GM10248 (cell line): ENCODE measurements around the gene SGMS1.

ENCODE experiments used
- CTCF ChIA-PET: fragments of 300-600 bp; sonication (Branson Sonifier 250); formaldehyde crosslinking; extraction: SDS; loops from one replicate; lab custom pipeline; 2021; ENCODE audit warnings: antibody characterized with exemption; lab: Yijun Ruan, JAX
- POLR2A ChIA-PET: fragments of 350-650 bp; sonication (Branson Sonifier 250); formaldehyde crosslinking; extraction: SDS; loops from one replicate; lab custom pipeline; 2020; ENCODE audit warnings: antibody characterized with exemption; lab: Yijun Ruan, JAX
- DNase-seq: peaks from one replicate; pipeline ENCODE4 v3.0.0; 2012; ENCODE audit errors: extremely low spot score
- CTCF ChIP-seq: IDR thresholded peaks from 2 replicates; pipeline ENCODE4 v1.5.1; 2012; ENCODE audit warnings: mild to moderate bottlenecking, low read depth; ENCODE audit errors: extremely low read depth, missing control alignments, control extremely low read depth

The SGMS1 gene

DNA sequence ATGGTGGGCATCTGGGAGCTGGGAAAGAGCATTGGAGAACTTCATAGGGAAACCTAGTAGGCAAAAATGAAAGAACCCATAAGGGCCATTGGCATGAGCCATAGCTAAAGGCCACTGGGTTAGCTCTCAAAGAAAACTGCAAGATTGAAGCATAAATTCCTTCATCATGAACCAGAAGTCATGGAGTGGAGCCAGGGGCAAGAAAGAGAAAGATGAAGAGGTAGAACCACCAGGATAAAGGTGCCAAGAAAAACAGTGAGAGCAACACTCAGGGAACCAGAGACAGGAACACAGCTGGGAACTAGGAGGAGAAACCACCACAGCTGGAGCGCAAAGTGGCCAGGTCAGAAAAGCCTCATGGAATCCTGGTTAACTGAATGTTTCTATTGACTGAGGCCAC lies 11.5 kb upstream of the SGMS1 start:
- no peak for DNase-seq
- POLR2A ChIA-PET, result no interaction called here
- CTCF ChIA-PET, result interaction anchor here (1.2 kb wide), 1 partner anchor 267 kb away, joined by 3 read pairs; no protein-coding TSS in a partner anchor
- TF ChIP-seq CTCF, result no peak

DNA sequence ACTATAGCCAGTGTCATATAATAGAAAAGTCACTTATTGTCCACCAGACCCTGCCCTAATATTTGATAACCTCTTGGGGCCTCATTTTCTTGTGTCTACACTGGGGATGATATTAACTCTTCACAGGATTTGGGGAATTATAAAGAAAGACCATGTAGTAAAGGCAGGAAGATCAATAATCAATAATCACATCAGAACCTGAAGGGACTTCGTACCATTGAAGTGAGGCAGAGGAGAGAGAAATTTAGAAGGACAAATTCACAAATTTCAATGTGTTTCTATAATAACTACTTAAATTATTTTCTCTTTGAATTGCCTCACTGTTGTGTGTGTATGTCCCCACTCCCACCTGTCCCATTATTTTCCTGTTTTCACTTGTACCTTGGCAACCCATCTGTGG lies 10.7 kb upstream of the SGMS1 start:
- CTCF ChIA-PET, result no interaction called here
- POLR2A ChIA-PET, result no interaction called here
- no peak for DNase-seq
- TF ChIP-seq CTCF, result no peak

DNA sequence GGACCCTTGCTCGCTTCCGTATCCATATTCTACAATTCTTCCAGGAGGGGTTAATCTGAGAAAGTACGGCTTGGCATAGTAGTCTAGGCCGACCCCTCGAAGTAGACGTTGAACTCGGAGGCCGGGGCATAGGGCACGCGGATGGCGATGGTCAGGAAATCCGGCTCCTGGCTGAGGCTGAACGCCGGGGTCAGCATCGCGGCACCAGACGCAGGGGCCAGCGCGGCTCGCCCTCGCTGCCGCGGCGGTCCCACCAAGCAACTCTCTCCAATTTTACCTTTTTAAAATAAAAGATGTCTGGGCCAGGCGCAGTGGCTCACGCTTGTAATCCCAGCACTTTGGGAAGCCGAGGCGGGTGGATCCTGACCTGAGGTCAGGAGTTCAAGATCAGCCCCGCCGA lies 7.3 kb upstream of the SGMS1 start:
- no peak for TF ChIP-seq CTCF
- POLR2A ChIA-PET, result no interaction called here
- DNase-seq, result no peak
- CTCF ChIA-PET, result no interaction called here

- no peak for DNase-seq
- no peak for TF ChIP-seq CTCF
- ChIA-PET CTCF (no interaction called here), POLR2A (no interaction called here)
Observed at GRCh38 chr10:50629495-50630122, 5.9 kb upstream of the SGMS1 start.

DNA sequence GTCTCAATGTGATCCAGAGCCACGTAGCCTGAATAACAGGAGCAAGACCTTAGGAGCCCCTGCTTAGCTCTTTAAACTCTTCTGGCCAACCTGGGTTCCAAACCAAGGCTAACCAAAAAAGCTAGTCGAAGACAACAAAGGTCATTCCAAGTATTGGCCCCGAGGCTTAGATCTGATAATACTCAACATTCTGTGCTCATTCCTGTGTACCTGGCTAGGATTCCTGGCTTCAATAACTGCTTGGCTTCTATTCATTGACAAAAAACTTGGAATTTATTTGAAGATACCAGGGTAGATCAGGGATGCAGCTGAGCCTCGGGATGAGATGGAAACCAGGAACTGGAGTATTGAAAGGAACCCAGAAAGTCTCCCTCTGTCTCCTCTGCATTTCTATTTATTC lies 4.1 kb upstream of the SGMS1 start:
- POLR2A ChIA-PET, result no interaction called here
- no peak for DNase-seq
- CTCF ChIA-PET, result interaction anchor here (1.3 to 2.4 kb wide), 3 partner anchors 10 to 20 kb away, joined by 4 to 5 read pairs (median 5); no protein-coding TSS in a partner anchor
- TF ChIP-seq CTCF, result no peak

- CTCF ChIA-PET, result interaction anchor here (1.3 to 2.4 kb wide), 4 partner anchors 10 to 22 kb away, joined by 4 to 5 read pairs (median 4); no protein-coding TSS in a partner anchor
- no peak for TF ChIP-seq CTCF
- POLR2A ChIA-PET, result no interaction called here
- no peak for DNase-seq
Observed at GRCh38 chr10:50627443-50627842, 3.7 kb upstream of the SGMS1 start.
